Stimulated activated CD4-positive, alpha-beta T cell treated with anti-CD3 and anti-CD28 coated beads, Interleukin-4, amount 100 ng/mL, for 48 hours (primary cell): ENCODE data around the gene WARS2.

Experiments
- DNase-seq, 2 donors: peaks; one replicate each; pipeline ENCODE4 v3.0.0-alpha.2; 2020; ENCODE audit warnings: low read depth in 2 of 2

Gene WARS2

DNA sequence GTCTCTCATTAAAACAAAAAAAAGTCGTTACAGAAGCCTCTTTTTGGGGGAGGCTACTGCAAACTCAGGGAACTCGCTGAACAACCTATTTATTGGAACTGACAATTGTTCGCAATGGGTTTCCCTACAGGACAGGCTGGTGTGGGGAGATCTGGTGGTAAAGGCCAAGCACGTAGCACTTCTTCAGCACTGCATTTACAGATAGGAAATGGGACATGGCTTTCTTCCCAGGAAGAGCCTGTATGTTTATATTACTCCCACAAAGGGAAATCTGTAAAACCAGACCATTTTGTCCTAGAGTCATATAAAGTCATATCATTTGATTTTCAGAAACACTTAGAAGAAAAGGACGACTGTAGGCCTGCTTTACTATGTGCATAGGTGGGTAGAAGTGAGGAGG lies 113.5 kb downstream of the WARS2 start:
- DNase-seq: no peak

DNA sequence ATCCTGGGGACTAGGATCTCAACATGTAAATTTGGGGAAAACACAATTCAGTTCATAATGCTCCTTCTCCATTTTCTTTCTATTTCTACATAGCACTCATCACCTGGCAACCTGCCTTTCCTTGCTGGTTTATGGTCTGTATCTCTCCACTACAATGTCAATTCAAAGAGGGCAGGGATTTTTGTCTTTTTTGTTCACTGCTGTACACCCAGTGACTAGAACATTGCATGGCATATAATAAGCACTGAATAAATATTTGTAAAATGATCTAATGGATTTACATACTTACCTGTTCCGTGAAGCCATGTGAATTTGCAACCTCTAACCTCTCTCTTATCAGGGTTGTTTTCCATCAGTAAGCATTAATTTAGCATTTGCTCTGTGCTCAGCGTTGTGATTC lies 124.9 kb downstream of the WARS2 start:
- DNase-seq: no peak

DNA sequence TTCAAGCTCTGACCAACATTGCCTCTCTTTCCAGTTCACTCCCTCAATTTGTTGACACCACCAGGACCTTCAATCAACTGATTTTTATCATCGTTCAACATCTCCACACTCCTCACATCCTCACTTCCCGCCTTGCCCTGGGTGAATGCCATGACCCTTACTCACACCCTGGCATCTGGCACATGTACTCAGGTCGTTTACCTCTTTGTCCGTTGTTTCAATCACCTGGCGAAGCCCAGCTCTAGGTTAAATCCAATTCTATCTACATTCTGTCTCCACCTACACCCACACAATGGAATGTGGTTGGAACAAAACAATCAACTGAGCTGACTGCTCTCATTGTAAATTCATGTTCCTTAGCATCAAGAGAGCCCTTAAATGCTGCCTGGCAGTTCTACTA lies 128.1 kb downstream of the WARS2 start:
- DNase-seq: no peak

DNA sequence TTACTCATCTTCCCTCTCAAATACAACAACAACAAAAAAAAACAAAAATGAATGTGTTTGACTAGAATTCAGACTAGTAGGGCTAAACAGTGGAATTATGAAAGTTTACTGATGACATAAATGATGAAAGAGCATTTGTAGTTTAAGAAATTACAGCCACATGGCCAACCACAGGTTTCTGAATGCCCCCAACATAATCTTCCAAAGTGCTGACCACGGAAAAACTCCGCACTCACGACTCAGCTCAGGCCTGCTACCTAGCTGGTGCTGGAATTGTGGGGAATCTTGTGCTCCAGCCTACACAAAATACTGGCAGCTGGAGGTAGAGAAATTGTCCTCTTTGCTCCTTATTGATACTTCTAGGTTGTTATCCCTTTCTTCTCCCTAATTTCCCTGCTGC lies 128.7 kb downstream of the WARS2 start:
- no peak for DNase-seq

DNA sequence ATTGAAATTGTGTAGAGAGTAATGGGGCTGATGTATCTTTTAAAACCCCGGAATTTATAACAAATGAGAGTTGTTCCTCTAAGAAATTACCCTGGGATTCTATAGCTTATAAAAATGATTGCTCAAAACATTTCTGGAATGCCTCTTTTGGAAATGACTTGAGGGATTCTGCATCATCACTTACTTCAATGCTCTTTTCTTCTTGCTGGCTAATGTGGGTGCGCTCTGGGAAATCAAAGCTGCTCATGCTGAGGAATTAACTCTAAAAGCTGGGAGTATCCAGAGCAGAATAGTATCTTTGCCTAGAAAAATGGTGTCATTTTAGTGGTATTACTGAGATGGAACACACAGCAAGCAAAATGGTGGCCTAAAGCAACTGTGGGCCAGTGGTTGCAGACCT lies 129.3 kb downstream of the WARS2 start:
- DNase-seq: no peak

DNA sequence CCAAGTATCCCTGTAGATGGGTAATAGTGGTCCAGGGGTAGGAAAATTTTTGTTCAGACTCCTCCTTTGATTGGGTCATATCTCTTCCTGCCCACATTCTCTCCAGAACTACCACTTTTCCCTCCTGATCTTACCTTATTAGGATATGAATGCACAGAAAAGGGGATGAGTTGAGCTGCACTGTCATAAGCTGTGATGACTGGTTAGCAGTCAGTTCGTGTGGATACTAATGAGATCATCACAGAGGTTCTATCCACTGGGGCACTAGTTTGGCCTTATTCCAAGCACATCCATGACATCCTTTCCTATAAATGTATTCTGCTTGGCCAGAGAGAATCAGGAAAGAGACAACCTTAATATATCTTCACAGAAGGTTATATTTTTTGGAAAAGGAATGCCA lies 130.3 kb downstream of the WARS2 start:
- DNase-seq: no peak

DNA sequence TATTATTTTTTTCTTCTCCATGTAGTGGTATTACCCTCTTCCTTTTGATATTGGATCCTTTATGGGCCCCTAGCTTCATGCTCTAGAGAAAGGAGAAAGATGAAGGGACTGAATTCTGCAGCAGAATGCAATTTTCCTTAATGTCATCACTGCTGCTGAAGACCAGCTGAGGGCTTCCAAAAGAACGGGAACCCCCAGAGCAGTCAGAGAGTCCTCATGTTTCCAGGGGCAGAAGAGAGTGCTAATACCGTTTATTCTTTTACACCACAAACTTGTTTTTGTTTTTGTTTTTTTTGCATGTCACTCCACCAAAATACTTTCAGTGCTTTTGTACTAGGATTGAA lies 131.2 kb downstream of the WARS2 start:
- DNase-seq: no peak

DNA sequence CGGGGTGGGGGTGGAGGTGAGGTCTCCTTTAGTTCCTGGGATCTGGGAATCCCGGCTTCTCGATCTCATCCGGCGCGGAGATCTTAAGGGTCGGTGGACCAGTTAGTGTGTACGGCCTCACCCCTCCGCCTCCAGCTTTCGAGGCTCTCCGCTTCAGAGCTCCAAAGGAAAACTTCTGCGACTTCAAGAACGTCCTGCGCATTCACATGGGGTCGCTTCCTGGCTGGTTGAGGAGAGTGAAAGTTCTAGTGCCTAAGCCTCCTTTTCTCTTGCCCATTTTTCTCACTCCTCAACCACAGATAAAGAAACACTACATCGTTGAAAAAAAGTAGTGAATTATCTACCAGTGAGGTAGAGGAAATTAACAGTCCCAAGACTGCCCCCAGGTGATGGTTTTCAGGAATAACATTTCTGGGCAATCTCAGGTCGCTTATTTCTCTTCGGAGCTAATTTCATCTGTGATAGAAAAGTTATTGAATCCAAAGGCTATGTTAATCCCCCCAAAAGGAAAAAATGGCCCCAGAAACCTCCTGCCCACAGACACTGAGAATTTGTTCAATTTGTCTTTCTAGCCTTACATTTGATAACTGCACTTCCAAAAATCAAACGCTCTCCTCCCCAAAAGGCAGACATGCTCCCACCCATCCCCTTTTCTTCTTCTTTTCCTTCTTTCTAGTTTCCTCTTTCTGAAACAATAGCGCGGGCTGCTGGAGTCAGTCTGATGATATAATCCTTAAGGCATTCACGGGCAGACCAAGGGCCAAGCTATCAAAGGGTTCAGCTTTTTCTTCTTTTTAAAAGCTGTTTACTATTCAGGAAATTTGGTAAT lies 131.8 kb downstream of the WARS2 start:
- no peak for DNase-seq

DNA sequence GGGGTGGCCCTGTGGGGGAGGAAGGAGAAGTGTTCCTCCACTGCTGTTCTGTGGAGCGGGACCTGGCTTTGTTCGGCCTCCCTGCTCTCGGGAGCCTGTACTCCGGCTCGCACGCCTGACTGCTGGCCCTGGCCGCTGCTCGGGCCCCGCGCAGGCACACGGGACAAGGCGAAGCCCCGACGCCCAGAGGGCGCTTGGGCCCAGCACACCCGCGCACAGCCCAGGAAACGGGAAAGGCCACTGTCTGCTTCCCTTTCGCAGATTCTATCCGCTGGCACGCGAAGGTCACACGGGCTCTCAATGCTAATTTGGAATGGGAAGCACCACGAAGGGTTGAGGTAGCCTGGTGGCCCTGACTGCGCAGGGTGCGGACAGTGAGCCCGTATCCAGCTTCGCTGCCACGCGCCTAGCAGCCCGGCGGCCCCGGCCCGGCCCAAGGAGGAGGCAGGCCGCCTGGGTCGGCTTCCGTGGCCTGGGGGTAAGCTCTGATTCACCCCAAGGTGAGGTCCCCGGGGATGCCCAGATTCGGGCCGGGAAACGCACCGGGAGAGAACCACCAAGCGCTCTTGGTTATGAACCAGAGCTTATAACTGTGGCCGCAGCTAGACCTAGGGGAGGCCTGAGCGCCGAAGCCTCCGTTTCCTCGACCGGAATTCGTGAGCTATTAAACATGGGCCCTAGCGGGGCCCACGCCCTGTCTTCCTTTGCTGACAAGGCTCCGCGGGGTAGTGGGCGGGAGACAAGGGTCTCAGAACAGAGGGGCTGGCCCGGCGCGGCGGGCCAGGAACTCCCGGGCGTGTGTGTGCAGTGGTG lies 132.6 kb downstream of the WARS2 start:
- no peak for DNase-seq

DNA sequence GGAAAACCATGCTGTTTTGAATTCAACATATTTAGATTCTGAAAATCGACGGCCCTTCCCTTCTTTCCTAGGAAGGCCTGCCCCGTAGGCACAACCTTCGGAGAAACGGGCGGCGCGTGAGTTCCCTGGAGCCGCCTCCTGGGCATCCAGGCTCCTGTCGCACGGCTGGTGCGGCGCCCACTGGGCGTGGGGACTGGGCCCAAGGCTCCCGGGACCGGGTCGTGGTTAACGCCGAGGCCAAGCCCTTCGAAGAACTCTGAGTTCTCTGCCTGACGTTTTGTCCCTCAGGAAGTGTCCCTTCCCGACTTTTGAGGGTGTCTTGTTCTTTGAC lies 133.1 kb downstream of the WARS2 start:
- no peak for DNase-seq

DNA sequence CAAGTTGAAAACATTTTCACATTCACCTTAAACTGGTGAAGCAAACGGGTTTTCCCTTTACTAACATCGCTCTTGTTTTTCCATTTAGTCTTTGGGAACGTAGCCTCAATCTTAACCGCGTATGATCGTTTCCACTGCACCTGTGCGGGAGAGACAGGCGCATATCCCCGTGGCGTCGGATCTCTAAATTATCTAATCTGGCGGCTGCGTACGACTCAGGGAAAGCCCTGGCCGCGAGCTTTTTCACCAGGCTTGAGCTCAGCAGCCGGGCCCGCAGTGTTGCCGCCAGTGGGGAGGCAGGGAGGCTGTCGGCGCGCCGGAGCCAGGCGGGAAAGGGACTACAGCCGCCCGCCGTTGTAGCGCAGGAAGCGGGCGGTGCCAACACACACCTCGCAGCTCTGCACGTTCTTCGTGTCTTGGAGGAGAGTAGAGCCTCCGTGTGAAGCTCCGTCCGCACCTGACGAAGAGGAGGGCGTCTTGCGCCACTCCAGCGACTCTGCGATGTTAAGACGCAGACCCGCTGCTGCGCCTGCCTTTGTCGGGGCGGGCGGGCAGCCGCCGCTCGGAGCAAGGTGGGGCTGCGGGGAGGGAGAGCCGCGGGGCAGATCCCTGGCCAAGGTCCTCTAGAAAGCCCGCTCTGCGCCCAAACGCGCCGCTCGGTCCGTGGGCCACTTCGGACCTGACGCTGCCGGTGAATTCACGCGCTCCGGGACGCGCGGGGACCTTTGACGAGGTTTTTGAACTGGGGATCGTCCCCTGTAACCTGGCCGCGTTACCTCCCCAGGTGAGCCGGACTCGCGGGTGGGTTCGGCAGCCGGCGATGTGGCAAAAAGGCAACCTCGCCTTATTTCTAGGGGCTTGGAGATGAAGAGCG lies 133.8 kb downstream of the WARS2 start:
- no peak for DNase-seq

DNA sequence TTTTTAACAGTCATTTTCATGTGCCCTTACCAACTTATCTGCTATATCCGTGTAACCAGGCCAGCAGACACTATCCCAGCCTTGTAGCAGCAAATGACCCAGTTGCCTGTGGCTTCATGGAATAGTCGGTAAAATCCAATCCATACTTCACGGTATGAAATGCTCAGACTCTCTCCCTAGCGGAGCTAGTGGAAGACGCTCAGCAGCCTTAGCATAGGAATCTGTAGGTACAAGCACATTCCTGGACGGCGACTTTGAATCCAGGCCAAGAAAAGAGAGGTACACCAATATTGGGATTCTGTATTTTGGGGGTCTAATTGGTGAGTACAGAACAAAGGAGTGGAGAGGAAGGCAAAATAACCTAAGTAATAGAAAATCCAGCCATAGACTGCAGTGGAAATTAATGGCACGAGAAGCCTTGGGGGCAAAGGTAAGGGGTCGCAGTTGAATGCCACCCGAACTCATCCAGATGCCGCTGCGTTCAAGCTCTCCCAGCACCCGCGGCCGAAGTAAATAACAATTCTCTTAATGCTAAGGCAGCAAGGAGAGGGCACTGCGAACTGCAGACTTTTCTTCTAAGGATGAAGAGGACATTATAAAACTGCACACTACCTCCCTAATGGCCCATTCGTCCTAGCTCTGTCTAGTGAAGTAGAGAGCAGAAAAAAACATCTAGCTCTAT lies 134.6 kb downstream of the WARS2 start:
- DNase-seq: no peak

DNA sequence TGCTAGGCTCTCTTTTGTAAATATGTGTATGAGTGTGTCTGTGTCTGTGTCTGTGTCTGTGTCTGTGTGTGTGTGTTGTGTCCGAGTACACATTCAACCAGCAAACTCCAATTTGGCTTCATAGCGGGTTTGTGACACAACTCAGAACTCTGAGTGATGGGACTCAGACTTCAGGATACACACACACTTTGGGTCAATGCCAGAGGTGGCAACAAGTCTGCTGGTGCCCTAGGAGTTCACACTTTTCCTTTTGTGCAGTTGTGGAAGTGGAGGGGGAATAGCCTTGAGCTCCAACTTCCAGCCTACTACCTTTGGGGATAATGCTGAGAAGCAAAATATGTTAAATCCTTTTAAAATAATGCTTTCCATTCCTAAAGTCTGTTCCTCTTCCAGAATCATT lies 135.7 kb downstream of the WARS2 start:
- no peak for DNase-seq

DNA sequence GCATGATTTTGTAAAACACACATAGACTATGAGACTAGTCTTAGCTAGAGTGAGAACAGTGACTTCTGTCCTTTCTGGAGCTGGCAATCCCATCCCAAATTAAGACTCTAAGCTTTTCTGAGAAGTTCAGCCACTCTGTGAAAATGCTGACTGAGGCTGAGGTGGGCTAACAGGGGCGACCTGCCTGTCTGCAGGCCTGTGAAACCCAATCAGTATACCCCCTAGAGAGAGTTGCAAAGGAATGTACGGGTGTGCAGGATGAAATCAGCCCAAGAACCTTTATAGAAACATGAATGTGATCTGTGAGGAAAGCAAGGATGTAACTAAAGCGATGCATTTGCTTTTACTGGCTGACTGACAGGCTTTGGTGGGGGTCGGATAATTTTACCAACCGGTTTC lies 136.3 kb downstream of the WARS2 start:
- DNase-seq: no peak

DNA sequence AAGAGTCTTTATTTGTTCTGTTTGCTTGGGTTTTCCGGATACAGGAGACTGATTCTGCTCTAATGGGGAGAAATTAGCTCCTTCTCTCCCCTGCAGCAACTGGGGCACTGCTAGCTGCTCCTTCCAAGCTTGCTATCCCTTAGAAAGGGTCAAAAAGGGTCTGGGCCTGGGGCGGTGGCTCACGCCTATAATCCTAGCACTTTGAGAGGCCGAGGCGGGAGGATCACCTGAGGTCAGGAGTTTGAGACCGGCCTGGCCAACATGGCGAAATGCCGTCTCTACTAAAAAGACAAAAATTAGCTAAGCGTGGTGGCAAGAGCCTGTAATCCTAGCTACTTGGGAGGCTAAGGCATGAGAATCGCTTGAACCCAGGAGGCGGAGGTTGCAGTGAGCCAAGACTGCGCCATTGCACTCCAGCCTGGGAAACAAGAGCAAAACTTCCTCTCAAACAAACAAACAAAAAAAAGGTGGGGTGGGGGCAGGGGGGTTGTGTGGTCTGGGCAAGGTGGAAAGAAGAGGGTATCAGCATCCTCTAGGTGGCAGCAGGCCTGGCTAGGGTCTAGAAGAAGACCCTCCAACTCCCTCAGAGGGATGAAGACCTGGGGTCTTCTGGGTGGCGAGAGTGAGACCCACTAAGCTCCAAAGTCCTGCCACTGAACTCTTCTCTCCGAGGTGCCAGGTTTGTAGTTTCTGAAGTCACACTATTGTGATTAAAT lies 136.9 kb downstream of the WARS2 start:
- no peak for DNase-seq

DNA sequence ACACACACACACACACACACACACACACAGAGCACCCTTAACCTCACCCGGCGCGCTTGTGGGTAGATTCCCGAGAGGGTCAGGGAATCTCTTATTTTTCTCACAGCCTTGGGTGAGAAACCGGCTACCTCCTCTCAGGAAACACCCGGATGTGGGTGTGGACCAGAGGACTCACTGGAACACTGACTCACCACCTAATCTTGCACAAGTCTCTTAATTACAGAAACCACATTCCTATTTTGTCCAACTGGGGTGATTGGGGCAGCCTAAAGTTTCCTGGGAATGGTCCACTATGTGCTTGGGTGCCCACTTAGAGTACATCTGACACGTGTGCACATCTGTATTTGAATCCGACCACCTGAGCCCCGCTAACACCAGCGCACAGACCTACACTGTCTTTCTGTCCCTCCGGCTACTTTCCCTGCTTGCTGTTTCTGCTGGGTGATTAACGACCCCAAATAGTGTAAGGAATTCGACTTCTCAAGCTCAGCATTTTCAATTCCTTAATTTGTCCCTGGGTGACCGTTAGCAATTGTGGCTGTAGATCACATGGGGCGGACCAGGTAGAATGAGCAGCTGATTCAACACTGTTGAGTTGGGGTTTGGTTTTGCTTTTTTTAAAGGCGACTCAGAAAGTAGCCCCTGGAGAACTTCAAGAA lies 138.3 kb downstream of the WARS2 start:
- DNase-seq: no peak

DNA sequence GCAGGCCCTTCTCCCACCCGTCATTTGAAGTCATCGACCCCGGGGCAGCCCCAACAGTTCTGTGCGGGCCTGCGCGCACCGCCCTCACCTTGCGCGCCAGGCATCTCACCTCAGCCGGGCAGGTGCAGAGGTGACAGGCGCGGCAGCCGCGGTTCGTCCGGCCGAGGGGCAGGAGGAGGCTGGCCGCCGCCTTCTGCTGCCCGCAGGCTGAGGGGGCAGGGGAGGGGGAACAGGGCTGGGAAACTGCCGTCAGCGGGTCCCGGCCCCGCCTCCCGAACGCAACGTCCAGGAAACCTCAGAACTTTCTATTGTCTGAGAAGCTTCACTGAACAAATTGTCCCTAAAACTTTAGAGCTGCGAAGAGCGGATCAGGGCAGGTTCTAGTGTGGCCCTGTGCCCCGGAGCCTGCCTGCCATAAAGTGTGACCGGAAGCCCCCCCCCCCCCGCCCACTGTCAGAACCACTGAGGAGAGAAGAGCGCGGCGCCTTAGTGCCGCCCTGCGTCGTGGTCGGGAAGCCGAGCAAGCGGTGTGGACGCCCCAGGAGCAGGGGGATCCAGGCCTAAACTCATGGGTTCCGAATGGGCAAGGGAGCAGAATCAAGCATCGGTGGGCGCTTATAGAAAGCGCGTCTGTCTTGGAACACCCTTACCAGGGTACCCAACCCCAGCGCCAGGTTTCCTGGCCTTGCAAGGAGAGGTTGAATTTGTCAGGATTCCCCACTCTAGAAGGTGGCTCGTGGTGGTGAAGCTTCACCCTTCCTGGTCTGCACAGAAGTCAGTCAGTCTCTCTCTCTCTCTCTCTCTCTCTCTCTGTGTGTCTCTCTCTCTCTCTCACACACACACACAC lies 139.0 kb downstream of the WARS2 start:
- no peak for DNase-seq

DNA sequence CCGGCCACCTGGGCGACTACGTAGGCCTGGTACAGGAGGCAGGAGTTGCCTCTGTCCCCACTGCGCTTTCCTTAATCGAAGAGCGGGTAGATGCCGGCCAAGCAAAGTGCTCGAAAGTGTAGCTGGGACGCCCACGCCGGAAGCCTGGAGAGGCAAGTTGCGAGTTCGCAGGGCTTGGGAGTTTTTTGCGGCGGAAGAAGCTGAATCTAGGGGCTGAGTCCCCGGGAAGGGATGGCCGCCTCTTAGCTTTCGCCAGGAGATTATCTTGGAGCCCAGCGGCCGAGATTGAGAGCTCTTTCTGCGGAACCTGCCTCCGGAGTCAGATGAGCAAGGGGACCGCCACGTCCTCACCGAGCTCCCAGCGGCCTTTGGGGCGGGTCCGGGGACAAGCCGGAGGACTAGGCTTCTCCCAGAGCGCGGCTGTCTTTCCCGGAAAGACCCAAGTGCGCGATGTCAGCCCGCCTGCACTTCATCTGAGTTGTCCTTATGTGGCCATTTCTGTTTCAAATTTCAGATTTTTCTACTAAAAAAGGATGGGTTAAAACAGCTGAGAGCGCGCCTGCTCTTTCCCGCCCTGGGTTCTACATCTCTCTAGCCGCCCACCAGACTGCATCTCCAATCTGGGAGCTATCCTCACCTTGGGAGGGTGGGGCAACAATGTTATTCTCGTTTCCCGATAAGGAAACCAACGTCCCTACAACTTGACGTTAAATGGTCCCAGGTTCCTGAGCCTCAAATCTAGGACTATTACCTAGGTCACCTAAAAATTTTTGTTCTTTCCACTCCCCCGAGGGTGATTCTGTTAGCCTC lies 139.9 kb downstream of the WARS2 start:
- DNase-seq: no peak
